Body of pancreas (tissue), 4 donors: Measurements from ENCODE around the gene ANKIB1. TPM values are rescaled to one million over a fixed set of nuclear protein-coding genes. Genes with fewer than 3 reads are reported as not detected.

Experiments used
- ATAC-seq: fragments of 150-250 bp; one replicate; pipeline ENCODE4 v1.9.1; 2016
- DNase-seq, 4 donors: peaks; one replicate each; pipeline ENCODE4 v3.0.0-alpha.2; 2019
- H3K27ac ChIP-seq, 4 donors: fragments of 200-600 bp; sonication (generic); 1 replicate in 3 of 4; 2 replicates in 1 of 4; pipeline versions ENCODE4 v1.5.1 to v1.6.1; 2016 to 2019; ENCODE audit warnings: mild to moderate bottlenecking in 1 of 4, mixed read lengths in 1 of 4, moderate library complexity in 1 of 4
- H3K27me3 ChIP-seq, 2 donors: fragments of 200-600 bp; sonication (generic); one replicate each; pipeline ENCODE4 v1.6.0; 2016; ENCODE audit warnings: mild to moderate bottlenecking in 1 of 2
- H3K36me3 ChIP-seq, 2 donors: fragments of 200-600 bp; sonication (generic); replicated peaks in 1 of 2; 2 replicates each; pipeline ENCODE4 v1.5.1; 2016; ENCODE audit warnings: low read depth in 2 of 2; ENCODE audit not compliant: insufficient read depth in 1 of 2
- H3K4me1 ChIP-seq: fragments of 200-600 bp; sonication (generic); one replicate; pipeline ENCODE4 v1.6.0; 2016
- H3K4me3 ChIP-seq, 2 donors: fragments of 200-600 bp; sonication (generic); 1 replicate in 1 of 2; 2 replicates in 1 of 2; pipeline ENCODE4 v1.5.1; 2016 to 2019
- H3K9me3 ChIP-seq, 3 donors: fragments of 200-600 bp; sonication (generic); 1 replicate in 2 of 3; 2 replicates in 1 of 3; pipeline ENCODE4 v1.5.1; 2016
- POLR2A ChIP-seq, 3 donors: fragments of 450-650 bp; IDR thresholded peaks; one replicate each; pipeline ENCODE4 v1.6.1; 2016; ENCODE audit warnings: antibody characterized with exemption in 3 of 3, mild to moderate bottlenecking in 2 of 3
- WGBS, 2 donors: methylation state at CpG; one replicate each; pipeline ENCODE4 v1.1.5; 2017; 5-methylcytosine and 5-hydroxymethylcytosine counted together
- intact Hi-C: fragments of 100-400 bp; cut with DNase I; formaldehyde crosslinking; loops from one replicate; pipeline ENCODE4 v1.15.1; 2023
- total RNA-seq, 2 donors: library from RNA; depleted of rRNA; stranded (reverse); fragments of >200 nt; gene quantifications; one replicate each; pipeline ENCODE4 v1.1.0, GENCODE V29; 2016
- TF ChIP-seq, protein P1 (sequence below), 7 experiments: fragments of 450-650 bp in 4 of 7; fragments of 200-600 bp in 3 of 7; sonication (generic) in 3 of 7; IDR thresholded peaks; one replicate each; pipeline ENCODE4 v1.5.1; 2016 to 2019; ENCODE audit warnings: antibody characterized with exemption in 7 of 7

Gene ANKIB1
- total RNA-seq, 2 donors from 2014 or later = 20.1 to 33.2 TPM

DNA sequence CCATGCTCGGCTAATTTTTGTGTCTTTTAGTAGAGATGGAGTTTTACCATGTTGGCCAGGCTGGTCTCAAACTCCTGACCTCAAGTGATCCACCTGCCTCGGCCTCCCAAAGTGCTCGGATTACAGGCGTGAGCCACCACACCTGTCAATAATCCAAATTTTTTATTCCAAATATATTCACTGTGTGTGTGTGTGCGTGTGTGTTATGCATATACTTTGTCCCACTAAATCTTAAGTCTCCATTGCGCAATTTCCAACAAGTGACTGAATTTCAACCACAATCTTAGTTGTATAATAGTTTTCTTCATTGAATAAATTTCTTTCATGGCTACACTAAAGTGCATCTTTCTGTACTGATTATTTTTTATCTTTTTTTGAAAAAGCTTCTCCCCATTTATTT is 2.8 kb upstream of the ANKIB1 start:
- no peak overlapping the region for H3K4me3 ChIP-seq
- no peak for DNase-seq
- H3K27ac ChIP-seq = no peak overlapping the region
- H3K27me3 ChIP-seq = no peaks in the 10 kb centered on the region
- TF ChIP-seq POLR2A (IDR thresholded peaks at IDR 0.05) = no peak
- TF ChIP-seq, protein P1, sequence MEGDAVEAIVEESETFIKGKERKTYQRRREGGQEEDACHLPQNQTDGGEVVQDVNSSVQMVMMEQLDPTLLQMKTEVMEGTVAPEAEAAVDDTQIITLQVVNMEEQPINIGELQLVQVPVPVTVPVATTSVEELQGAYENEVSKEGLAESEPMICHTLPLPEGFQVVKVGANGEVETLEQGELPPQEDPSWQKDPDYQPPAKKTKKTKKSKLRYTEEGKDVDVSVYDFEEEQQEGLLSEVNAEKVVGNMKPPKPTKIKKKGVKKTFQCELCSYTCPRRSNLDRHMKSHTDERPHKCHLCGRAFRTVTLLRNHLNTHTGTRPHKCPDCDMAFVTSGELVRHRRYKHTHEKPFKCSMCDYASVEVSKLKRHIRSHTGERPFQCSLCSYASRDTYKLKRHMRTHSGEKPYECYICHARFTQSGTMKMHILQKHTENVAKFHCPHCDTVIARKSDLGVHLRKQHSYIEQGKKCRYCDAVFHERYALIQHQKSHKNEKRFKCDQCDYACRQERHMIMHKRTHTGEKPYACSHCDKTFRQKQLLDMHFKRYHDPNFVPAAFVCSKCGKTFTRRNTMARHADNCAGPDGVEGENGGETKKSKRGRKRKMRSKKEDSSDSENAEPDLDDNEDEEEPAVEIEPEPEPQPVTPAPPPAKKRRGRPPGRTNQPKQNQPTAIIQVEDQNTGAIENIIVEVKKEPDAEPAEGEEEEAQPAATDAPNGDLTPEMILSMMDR (IDR thresholded peaks at IDR 0.05) = no peak
- no peak for ATAC-seq
- peaks cover 0 to 6% of the 10 kb centered on the region in 2 donors for H3K36me3 ChIP-seq
- intact Hi-C loops = no loop called here
- 93 to 95% methylated on average over 6 of the region's 6 CpGs for WGBS, 2 donors
- no peaks in the 10 kb centered on the region for H3K9me3 ChIP-seq
- H3K4me1 ChIP-seq = peaks cover 24% of the 10 kb centered on the region

GRCh38 chr7:92244808-92245486 is 827 bp upstream of the ANKIB1 start:
- ATAC-seq = peak; percentile 29
- H3K9me3 ChIP-seq = no peaks in the 10 kb centered on the region
- no peak for TF ChIP-seq POLR2A (IDR thresholded peaks at IDR 0.05)
- TF ChIP-seq, protein P1 (IDR thresholded peaks at IDR 0.05) = peak in 1 of 7 experiments; percentile 4
- 0% methylated on average over 11 of the region's 11 CpGs for WGBS, 2 donors
- peak overlapping the region; percentile 57 to 94 (median 88) for H3K27ac ChIP-seq
- DNase-seq = no peak
- H3K27me3 ChIP-seq = no peaks in the 10 kb centered on the region
- intact Hi-C loops = no loop called here
- peaks cover 28% of the 10 kb centered on the region for H3K4me1 ChIP-seq
- H3K36me3 ChIP-seq = peaks cover 0 to 2% of the 10 kb centered on the region in 2 donors
- peak overlapping the region; percentile 94 to 98 for H3K4me3 ChIP-seq

- H3K27ac ChIP-seq = peak overlapping the region; percentile 57 to 94 (median 88)
- intact Hi-C loops = no loop called here
- H3K36me3 ChIP-seq = no peaks in the 10 kb centered on the region
- DNase-seq = peak in 3 of 4 donors; percentile 9 to 18 (median 12)
- no peak for ATAC-seq
- WGBS, 2 donors = 1 to 2% methylated on average over 20 to 24 of the region's 35 CpGs
- TF ChIP-seq POLR2A (IDR thresholded peaks at IDR 0.05) = no peak
- TF ChIP-seq, protein P1 (IDR thresholded peaks at IDR 0.05) = no peak
- peak overlapping the region; percentile 94 to 98 for H3K4me3 ChIP-seq
- H3K9me3 ChIP-seq = no peaks in the 10 kb centered on the region
- no peaks in the 10 kb centered on the region for H3K27me3 ChIP-seq
- peaks cover 28% of the 10 kb centered on the region for H3K4me1 ChIP-seq
These were observed 757 bp downstream of the ANKIB1 start for GRCh38 chr7:92246360-92247101.

DNA sequence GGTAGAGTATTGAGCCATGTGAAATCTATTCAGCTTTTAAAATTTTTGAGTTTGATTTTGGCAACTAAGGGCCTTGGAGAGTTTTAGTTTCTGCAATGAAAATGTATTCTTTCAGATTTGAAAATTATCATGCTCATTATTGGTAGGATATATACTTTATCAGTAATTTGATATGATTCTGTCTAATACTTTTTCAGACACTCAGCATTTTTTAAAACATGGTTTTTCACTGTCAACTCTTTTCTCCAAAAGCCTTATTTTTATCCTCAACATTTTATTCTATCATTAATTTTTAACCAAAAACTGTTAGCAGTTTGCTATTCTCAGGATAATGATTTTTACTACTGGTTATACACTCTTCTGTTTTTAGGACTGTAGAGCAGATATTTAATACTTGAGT is 4.8 kb downstream of the ANKIB1 start:
- intact Hi-C loops = no loop called here
- H3K9me3 ChIP-seq = no peaks in the 10 kb centered on the region
- H3K27ac ChIP-seq = no peak overlapping the region
- TF ChIP-seq, protein P1 (IDR thresholded peaks at IDR 0.05) = no peak
- TF ChIP-seq POLR2A (IDR thresholded peaks at IDR 0.05) = no peak
- no peak overlapping the region for H3K4me3 ChIP-seq
- no peaks in the 10 kb centered on the region for H3K36me3 ChIP-seq
- no peak for DNase-seq
- ATAC-seq = no peak
- peaks cover 16% of the 10 kb centered on the region for H3K4me1 ChIP-seq
- no peaks in the 10 kb centered on the region for H3K27me3 ChIP-seq
